Central memory CD8-positive, alpha-beta T cell (primary cell): ENCODE data around the gene ADAM8.
A peak's percentile ranks its signal among the peaks of the same experiment; 100 is the strongest.

Experiments
- ATAC-seq: fragments of 150-1000 bp; cut with Tn5 transposase; replicated peaks from 2 replicates; pipeline ENCODE4 v1.10.0; 2022; ENCODE audit warnings: mild to moderate bottlenecking, moderate FRiP score, moderate number of reproducible peaks; ENCODE audit not compliant: poor library complexity, severe bottlenecking; ENCODE audit errors: extremely low read depth
- DNase-seq, 2 donors: peaks; one replicate each; pipeline ENCODE4 v3.0.0; 2021; ENCODE audit warnings: low spot score in 2 of 2
- H3K27ac Mint-ChIP-seq: one replicate; pipeline ENCODE4 v1.8.0; 2022; ENCODE audit warnings: low read depth, mild to moderate bottlenecking, moderate library complexity, mixed read lengths
- H3K27me3 Mint-ChIP-seq: one replicate; pipeline ENCODE4 v1.8.0; 2022; ENCODE audit warnings: mixed read lengths
- H3K36me3 Mint-ChIP-seq: one replicate; pipeline ENCODE4 v1.8.0; 2022; ENCODE audit warnings: mild to moderate bottlenecking, moderate library complexity, mixed read lengths; ENCODE audit not compliant: insufficient read depth
- H3K4me1 Mint-ChIP-seq: one replicate; pipeline ENCODE4 v1.8.0; 2022; ENCODE audit warnings: mixed read lengths
- H3K4me3 Mint-ChIP-seq: one replicate; pipeline ENCODE4 v1.8.0; 2022; ENCODE audit warnings: mild to moderate bottlenecking, moderate library complexity, mixed read lengths
- H3K9me3 Mint-ChIP-seq: one replicate; pipeline ENCODE4 v1.8.0; 2022; ENCODE audit warnings: mixed read lengths

The ADAM8 gene

GRCh38 chr10:133286366-133286765 lies 9.7 kb upstream of the ADAM8 start:
- Mint-ChIP-seq H3K36me3 (peaks cover 47% of the 10 kb centered on the region), H3K27ac (no peak overlapping the region)

DNA sequence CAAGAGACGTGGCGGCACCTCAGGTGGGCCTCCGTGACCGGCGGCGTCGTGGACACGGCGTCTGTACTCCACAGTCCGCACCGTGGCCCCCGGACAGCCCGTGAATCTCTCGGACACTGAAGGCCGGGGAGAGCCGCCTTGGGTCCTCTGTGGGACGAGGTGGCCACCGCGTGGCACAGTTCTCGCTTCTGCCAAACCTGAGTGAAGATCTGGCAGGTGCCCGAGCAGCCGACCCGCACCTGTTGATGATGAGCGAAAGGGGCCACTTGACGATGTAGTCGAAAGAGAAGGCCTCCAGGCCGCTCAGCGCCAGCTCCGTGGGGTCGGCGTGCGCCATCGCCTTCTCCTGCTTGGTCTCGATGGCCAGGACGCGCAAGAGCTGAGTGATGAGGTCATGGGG lies 8.5 kb upstream of the ADAM8 start:
- Mint-ChIP-seq H3K4me3 (no peak overlapping the region), H3K36me3 (peaks cover 49% of the 10 kb centered on the region), H3K4me1 (peaks cover 6% of the 10 kb centered on the region), H3K27me3 (no peaks in the 10 kb centered on the region), H3K9me3 (no peaks in the 10 kb centered on the region), H3K27ac (no peak overlapping the region)
- ATAC-seq (no peak), DNase-seq (no peak)

More at GRCh38 chr10:133286366-133286765, 9.7 kb upstream of the ADAM8 start:
- DNase-seq (no peak), ATAC-seq (no peak)
- H3K9me3 Mint-ChIP-seq = no peaks in the 10 kb centered on the region
- no peaks in the 10 kb centered on the region for H3K27me3 Mint-ChIP-seq
- no peak overlapping the region for H3K4me3 Mint-ChIP-seq
- H3K4me1 Mint-ChIP-seq = peaks cover 6% of the 10 kb centered on the region

GRCh38 chr10:133283931-133284330 lies 7.3 kb upstream of the ADAM8 start:
- peaks cover 17% of the 10 kb centered on the region for H3K4me1 Mint-ChIP-seq
- DNase-seq (no peak), ATAC-seq (no peak)
- no peaks in the 10 kb centered on the region for H3K9me3 Mint-ChIP-seq
- no peak overlapping the region for H3K4me3 Mint-ChIP-seq
- H3K27me3 Mint-ChIP-seq = no peaks in the 10 kb centered on the region
- peak overlapping the region; percentile 29 for H3K27ac Mint-ChIP-seq
- peaks cover 40% of the 10 kb centered on the region for H3K36me3 Mint-ChIP-seq

DNA sequence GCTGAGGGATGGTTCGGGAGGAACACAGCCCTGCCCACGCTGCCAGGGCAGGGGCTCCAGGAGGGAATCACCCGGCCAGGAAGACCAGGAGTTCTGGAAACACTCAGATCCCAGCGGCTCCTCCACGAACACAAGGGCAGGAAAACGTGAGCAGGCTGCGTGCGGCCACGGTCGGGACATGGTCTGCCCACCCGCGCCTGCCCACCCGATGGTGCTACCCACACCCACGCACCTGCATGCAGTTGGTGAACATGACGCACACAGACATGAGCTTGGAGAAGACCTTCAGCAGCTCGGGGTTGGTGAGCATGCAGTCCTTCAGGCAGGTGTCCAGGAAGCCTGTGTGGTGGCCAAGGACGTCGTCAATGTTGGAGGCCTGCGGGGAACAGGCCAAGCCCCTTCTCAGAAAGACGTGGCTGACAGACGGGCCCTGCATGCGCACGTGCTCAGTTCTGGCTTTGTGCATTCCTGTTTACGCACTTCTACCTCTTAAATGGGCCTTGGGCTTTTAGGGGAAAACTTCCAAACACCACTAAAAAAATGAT lies 6.2 kb upstream of the ADAM8 start:
- Mint-ChIP-seq H3K27me3 (no peaks in the 10 kb centered on the region), H3K4me1 (peaks cover 27% of the 10 kb centered on the region), H3K27ac (no peak overlapping the region), H3K36me3 (peaks cover 43% of the 10 kb centered on the region), H3K4me3 (no peak overlapping the region), H3K9me3 (no peaks in the 10 kb centered on the region)
- DNase-seq (no peak), ATAC-seq (no peak)

- no peak for ATAC-seq
- H3K9me3 Mint-ChIP-seq = no peaks in the 10 kb centered on the region
- H3K36me3 Mint-ChIP-seq = peaks cover 46% of the 10 kb centered on the region
- no peak overlapping the region for H3K27ac Mint-ChIP-seq
- no peaks in the 10 kb centered on the region for H3K27me3 Mint-ChIP-seq
- H3K4me1 Mint-ChIP-seq = peaks cover 31% of the 10 kb centered on the region
- DNase-seq = no peak
- H3K4me3 Mint-ChIP-seq = no peak overlapping the region
Observed at GRCh38 chr10:133281628-133282372, 5.1 kb upstream of the ADAM8 start.

GRCh38 chr10:133281084-133281483 lies 4.4 kb upstream of the ADAM8 start:
- no peak for ATAC-seq
- H3K9me3 Mint-ChIP-seq = no peaks in the 10 kb centered on the region
- H3K4me3 Mint-ChIP-seq = no peak overlapping the region
- DNase-seq = no peak
- no peak overlapping the region for H3K27ac Mint-ChIP-seq
- H3K4me1 Mint-ChIP-seq = peaks cover 30% of the 10 kb centered on the region
- H3K36me3 Mint-ChIP-seq = peaks cover 44% of the 10 kb centered on the region
- no peaks in the 10 kb centered on the region for H3K27me3 Mint-ChIP-seq

DNA sequence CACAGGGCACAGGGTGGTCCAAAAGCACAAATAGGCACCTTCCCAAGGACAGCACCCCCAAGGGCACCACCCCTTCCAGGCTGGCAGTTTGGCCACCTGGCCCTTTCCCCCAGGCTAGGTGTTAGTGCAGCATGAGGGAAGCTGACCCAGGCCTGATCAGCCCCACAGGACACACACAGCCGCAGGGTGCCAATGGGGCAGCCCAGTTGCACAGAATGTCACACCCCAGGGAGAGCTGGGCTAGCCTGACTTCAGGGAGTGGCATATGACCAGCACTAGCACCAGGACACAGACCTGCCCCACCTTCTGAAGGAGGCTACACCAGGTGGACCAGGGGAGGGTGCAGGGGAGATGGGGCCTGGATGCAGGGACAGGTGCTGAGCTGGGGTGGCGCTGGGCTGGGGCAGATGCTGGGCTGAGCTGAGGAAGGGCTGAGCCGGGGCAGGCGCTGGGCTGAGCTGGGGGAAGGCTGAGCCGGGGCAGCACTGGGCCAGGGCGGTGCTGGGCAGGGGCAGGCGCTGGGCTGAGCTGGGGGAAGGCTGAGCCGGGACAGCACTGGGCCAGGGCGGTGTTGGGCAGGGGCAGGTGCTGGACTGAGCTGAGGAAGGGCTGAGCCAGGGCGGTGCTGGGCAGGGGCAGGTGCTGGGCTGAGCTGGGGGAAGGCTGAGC lies 3.9 kb upstream of the ADAM8 start:
- H3K36me3 Mint-ChIP-seq = peaks cover 40% of the 10 kb centered on the region

DNA sequence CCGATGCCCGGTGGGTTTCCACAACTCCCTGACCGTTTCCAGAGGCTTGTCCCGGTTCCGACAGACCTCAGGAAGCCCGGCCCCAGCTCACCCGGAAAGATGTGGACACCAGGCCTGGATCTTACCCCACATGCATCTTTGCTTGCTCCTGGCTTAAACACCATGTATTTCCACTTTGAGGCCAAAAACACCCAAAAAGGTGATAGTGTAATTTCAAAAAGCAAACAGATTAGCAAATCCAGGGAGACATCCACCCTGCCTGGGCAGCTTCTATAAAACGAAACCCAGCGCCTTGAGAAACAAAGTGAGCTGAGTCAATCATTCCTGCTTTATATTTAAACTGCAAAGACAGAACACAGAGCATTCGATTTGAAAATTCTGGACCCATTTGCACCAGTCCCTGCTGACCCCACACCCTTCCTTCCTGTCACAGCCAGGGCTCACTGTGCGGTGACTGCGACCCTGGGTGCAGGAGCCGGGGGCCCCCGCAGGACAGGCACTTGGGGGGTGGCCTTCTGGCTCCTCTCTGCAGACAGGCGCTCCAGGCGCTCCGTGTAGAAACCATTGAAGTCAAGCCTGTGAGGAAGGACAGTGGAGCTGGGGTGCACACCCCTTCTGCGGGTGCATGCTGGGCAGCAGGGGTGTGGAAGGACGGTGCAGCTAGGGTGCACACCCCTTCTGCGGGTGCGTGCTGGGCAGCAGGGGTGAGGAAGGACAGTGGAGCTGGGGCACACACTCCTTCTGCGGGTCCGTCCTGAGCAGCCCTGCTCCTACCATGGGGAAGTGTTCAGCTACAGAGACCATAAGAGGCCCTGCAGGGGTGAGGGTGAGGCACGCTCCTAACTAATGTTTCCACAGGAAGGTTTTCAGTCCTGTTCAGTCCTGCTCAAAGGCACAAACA lies 2.9 kb upstream of the ADAM8 start:
- Mint-ChIP-seq H3K4me1 (peaks cover 36% of the 10 kb centered on the region), H3K27ac (peak overlapping the region; percentile 97), H3K9me3 (no peaks in the 10 kb centered on the region), H3K4me3 (no peak overlapping the region), H3K36me3 (peaks cover 43% of the 10 kb centered on the region), H3K27me3 (no peaks in the 10 kb centered on the region)
- ATAC-seq (no peak), DNase-seq (no peak)

More for the DNA sequence above, 3.9 kb upstream of the ADAM8 start:
- Mint-ChIP-seq H3K9me3 (no peaks in the 10 kb centered on the region), H3K4me3 (no peak overlapping the region), H3K4me1 (peaks cover 36% of the 10 kb centered on the region), H3K27me3 (no peaks in the 10 kb centered on the region), H3K27ac (peak overlapping the region; percentile 97)
- no peak for ATAC-seq
- no peak for DNase-seq

- peaks cover 36% of the 10 kb centered on the region for H3K4me1 Mint-ChIP-seq
- DNase-seq = peak; percentile 62 to 76
- H3K27me3 Mint-ChIP-seq = no peaks in the 10 kb centered on the region
- H3K27ac Mint-ChIP-seq = peak overlapping the region; percentile 97
- peak overlapping the region; percentile 87 for H3K4me3 Mint-ChIP-seq
- ATAC-seq = peak; percentile 63
- H3K36me3 Mint-ChIP-seq = peaks cover 36% of the 10 kb centered on the region
- no peaks in the 10 kb centered on the region for H3K9me3 Mint-ChIP-seq
Observed at GRCh38 chr10:133278577-133279265, 2.1 kb upstream of the ADAM8 start.

GRCh38 chr10:133277993-133278576 lies 1.4 kb upstream of the ADAM8 start:
- peaks cover 30% of the 10 kb centered on the region for H3K36me3 Mint-ChIP-seq
- DNase-seq = no peak
- H3K4me3 Mint-ChIP-seq = peak overlapping the region; percentile 87
- no peaks in the 10 kb centered on the region for H3K27me3 Mint-ChIP-seq
- H3K9me3 Mint-ChIP-seq = no peaks in the 10 kb centered on the region
- no peak for ATAC-seq
- peak overlapping the region; percentile 97 for H3K27ac Mint-ChIP-seq
- H3K4me1 Mint-ChIP-seq = peaks cover 36% of the 10 kb centered on the region

GRCh38 chr10:133277277-133277992 lies 767 bp upstream of the ADAM8 start:
- H3K9me3 Mint-ChIP-seq = no peaks in the 10 kb centered on the region
- no peaks in the 10 kb centered on the region for H3K27me3 Mint-ChIP-seq
- peaks cover 33% of the 10 kb centered on the region for H3K36me3 Mint-ChIP-seq
- DNase-seq (no peak), ATAC-seq (no peak)
- peak overlapping the region; percentile 97 for H3K27ac Mint-ChIP-seq
- H3K4me3 Mint-ChIP-seq = peak overlapping the region; percentile 88
- peaks cover 36% of the 10 kb centered on the region for H3K4me1 Mint-ChIP-seq
